Measurements from ENCODE around the gene PRKCB. TPM values are rescaled to one million over a fixed set of nuclear protein-coding genes. Genes with fewer than 3 reads are reported as not detected.

PRKCB gene
- polyA plus RNA-seq, 2 of the 4 experiments (the other 2 are of a cell fraction), result 0.09 to 0.22 TPM

GRCh38 chr16:23902034-23902747 is 66.4 kb downstream of the PRKCB start:
- ChIA-PET CTCF (interaction anchor here (0.7 to 1.7 kb wide), 3 partner anchors 12 to 101 kb away, joined by 3 to 4 read pairs (median 3); no protein-coding TSS in a partner anchor), POLR2A (interaction anchor here (0.6 kb wide), 1 partner anchor 139 kb away, joined by 4 read pairs; no protein-coding TSS in a partner anchor)
- Histone ChIP-seq H3K4me2 (no peak overlapping the region), H3K9me3 (no peaks in the 10 kb centered on the region), H3K4me3 (no peak overlapping the region), H3K4me1 (peaks cover 43% of the 10 kb centered on the region), H3K27ac (no peak overlapping the region)
- FAIRE-seq, result no peak
- 77% methylated on average over 4 of the region's 4 CpGs for WGBS (ENCODE audit: missing lambda C conversion rate)
- ATAC-seq, result no peak
- no peak for TF ChIP-seq SMC3 (IDR thresholded peaks at IDR 0.05)
- TF ChIP-seq ZC3H11A (IDR thresholded peaks at IDR 0.05), result no peak
- no peak for TF ChIP-seq CEBPB (IDR thresholded peaks at IDR 0.05)
- no peak for TF ChIP-seq MAX (IDR thresholded peaks at IDR 0.05)
- TF ChIP-seq MYC (IDR thresholded peaks at IDR 0.05; ENCODE audit: borderline replicate concordance, low read length), result no peak
- TF ChIP-seq FOXS1 (CRISPR knock-in tag; IDR thresholded peaks at IDR 0.05), result no peak
- TF ChIP-seq KDM1A (IDR thresholded peaks at IDR 0.05; ENCODE audit: low read depth), result no peak
- no peak for TF ChIP-seq BHLHE40 (IDR thresholded peaks at IDR 0.05; ENCODE audit: low read depth, low read length)
- TF ChIP-seq HDAC2 (IDR thresholded peaks at IDR 0.05), result no peak
- no peak for TF ChIP-seq SREBF2 (IDR thresholded peaks at IDR 0.05)
- TF ChIP-seq, protein P1, sequence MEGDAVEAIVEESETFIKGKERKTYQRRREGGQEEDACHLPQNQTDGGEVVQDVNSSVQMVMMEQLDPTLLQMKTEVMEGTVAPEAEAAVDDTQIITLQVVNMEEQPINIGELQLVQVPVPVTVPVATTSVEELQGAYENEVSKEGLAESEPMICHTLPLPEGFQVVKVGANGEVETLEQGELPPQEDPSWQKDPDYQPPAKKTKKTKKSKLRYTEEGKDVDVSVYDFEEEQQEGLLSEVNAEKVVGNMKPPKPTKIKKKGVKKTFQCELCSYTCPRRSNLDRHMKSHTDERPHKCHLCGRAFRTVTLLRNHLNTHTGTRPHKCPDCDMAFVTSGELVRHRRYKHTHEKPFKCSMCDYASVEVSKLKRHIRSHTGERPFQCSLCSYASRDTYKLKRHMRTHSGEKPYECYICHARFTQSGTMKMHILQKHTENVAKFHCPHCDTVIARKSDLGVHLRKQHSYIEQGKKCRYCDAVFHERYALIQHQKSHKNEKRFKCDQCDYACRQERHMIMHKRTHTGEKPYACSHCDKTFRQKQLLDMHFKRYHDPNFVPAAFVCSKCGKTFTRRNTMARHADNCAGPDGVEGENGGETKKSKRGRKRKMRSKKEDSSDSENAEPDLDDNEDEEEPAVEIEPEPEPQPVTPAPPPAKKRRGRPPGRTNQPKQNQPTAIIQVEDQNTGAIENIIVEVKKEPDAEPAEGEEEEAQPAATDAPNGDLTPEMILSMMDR (IDR thresholded peaks at IDR 0.05), result no peak
- no peak for TF ChIP-seq HES2 (IDR thresholded peaks at IDR 0.05)
- TF ChIP-seq PHF8 (IDR thresholded peaks at IDR 0.05; ENCODE audit: borderline replicate concordance, low read depth), result no peak
- no peak for TF ChIP-seq RFX5 (IDR thresholded peaks at IDR 0.05)
- TF ChIP-seq EHMT2 (IDR thresholded peaks at IDR 0.05; ENCODE audit: low read depth), result no peak
- no peak for TF ChIP-seq ELK1 (IDR thresholded peaks at IDR 0.05; ENCODE audit: low read depth, low read length)
- no peak for TF ChIP-seq NFE2L2 (conservative IDR thresholded peaks at IDR 0.05; ENCODE audit: low read length)
- DNase-seq (ENCODE audit: low read depth in 1 of 2, low spot score in 1 of 2), result no peak

- ATAC-seq, result no peak
- DNase-seq (ENCODE audit: low read depth in 1 of 2, low spot score in 1 of 2), result peak in 1 of 2 experiments; percentile 46
- Histone ChIP-seq H3K9me3 (no peaks in the 10 kb centered on the region), H3K27ac (no peak overlapping the region; a peak in 1 of 6 replicates), H3K4me1 (peaks cover 48% of the 10 kb centered on the region), H3K4me3 (no peak overlapping the region), H3K4me2 (no peak overlapping the region)
- 58% methylated on average over 8 of the region's 8 CpGs for WGBS (ENCODE audit: missing lambda C conversion rate)
- ChIA-PET CTCF (interaction anchor here (1.1 to 1.3 kb wide), 3 partner anchors 13 to 167 kb away, joined by 3 to 6 read pairs (median 3); no protein-coding TSS in a partner anchor), POLR2A (interaction anchor here (0.6 kb wide), 1 partner anchor 139 kb away, joined by 4 read pairs; no protein-coding TSS in a partner anchor)
- FAIRE-seq, result no peak
- TF ChIP-seq RFX5 (IDR thresholded peaks at IDR 0.05) (no peak), FOSL2 (IDR thresholded peaks at IDR 0.05) (no peak), FOSL2 (CRISPR knock-in tag; IDR thresholded peaks at IDR 0.05) (peak; percentile 24; the same call in 1 of the 2 replicates), USF2 (IDR thresholded peaks at IDR 0.05) (no peak)
Observed at GRCh38 chr16:23902748-23903414, 67.1 kb downstream of the PRKCB start.

Data from A549 (cell line).